Type B pancreatic cell (in vitro differentiated cells): ENCODE measurements around the gene OR6J1. TPM values are rescaled to one million over a fixed set of nuclear protein-coding genes. Genes with fewer than 3 reads are reported as not detected.

ENCODE experiments used
- DNase-seq: peaks from one replicate; pipeline ENCODE4 v3.0.0; 2021; ENCODE audit warnings: mixed read lengths; ENCODE audit not compliant: unreplicated experiment; ENCODE audit errors: extremely low spot score
- H3K27ac Mint-ChIP-seq: 2 replicates; pipeline ENCODE4 v1.8.0; 2021; ENCODE audit warnings: mild to moderate bottlenecking, mixed read lengths
- H3K27me3 Mint-ChIP-seq: 2 replicates; pipeline ENCODE4 v1.8.0; 2021; ENCODE audit warnings: mixed read lengths
- H3K36me3 Mint-ChIP-seq: 2 replicates; pipeline ENCODE4 v1.8.0; 2021; ENCODE audit warnings: mixed read lengths
- H3K4me1 Mint-ChIP-seq: one replicate; pipeline ENCODE4 v1.8.0; 2021; ENCODE audit warnings: mixed read lengths; ENCODE audit not compliant: unreplicated experiment
- H3K4me3 Mint-ChIP-seq: 2 replicates; pipeline ENCODE4 v1.8.0; 2021; ENCODE audit warnings: mild to moderate bottlenecking, mixed read lengths
- H3K9me3 Mint-ChIP-seq: 2 replicates; pipeline ENCODE4 v1.8.0; 2021; ENCODE audit warnings: mixed read lengths
- total RNA-seq: library from RNA; stranded (reverse); gene quantifications from 2 replicates; pipeline ENCODE4 v1.2.1, GENCODE V29; 2021; ENCODE audit warnings: low replicate concordance
- TF ChIP-seq, protein P1 (sequence below): fragments of 200-600 bp; sonication (generic); conservative IDR thresholded peaks from 2 replicates; pipeline ENCODE4 v1.5.0; 2021; ENCODE audit warnings: antibody characterized with exemption, mild to moderate bottlenecking

The OR6J1 gene
- total RNA-seq, 1 donor from 2014 or later = not detected

DNA sequence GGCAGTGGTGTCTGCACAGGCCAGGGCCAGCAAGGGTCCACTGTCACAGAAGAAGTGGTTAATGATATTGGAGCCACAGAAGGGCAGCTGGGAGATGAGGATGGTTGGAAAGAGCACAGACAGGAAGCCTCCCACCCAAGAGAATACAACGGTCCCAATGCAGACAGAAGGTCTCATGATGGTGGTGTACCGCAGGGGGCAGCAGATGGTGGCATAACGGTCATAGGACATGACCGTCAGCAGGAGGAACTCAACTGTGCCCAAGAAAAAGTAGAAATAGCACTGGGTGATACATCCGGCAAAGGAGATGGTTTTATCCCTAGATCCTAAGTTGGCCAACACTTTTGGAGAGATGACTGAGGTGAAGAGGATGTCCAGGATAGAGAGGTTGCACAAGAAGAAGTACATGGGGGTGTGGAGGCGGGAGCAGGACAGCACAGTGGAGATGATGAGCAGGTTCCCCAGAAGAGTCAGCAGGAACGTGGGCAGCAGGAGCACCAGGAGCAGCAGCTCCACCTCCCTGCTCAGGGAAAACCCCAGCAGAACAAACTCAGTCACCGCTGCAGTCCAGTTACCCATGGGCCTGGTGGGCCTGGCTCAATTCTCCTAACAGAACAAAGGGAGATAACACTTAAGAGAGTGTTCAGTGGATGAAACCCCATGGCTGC, 9.8 kb downstream of the OR6J1 start:
- DNase-seq = no peak
- no peaks in the 10 kb centered on the region for H3K4me1 Mint-ChIP-seq
- no peak overlapping the region for H3K4me3 Mint-ChIP-seq
- no peak overlapping the region for H3K27ac Mint-ChIP-seq
- TF ChIP-seq, protein P1, sequence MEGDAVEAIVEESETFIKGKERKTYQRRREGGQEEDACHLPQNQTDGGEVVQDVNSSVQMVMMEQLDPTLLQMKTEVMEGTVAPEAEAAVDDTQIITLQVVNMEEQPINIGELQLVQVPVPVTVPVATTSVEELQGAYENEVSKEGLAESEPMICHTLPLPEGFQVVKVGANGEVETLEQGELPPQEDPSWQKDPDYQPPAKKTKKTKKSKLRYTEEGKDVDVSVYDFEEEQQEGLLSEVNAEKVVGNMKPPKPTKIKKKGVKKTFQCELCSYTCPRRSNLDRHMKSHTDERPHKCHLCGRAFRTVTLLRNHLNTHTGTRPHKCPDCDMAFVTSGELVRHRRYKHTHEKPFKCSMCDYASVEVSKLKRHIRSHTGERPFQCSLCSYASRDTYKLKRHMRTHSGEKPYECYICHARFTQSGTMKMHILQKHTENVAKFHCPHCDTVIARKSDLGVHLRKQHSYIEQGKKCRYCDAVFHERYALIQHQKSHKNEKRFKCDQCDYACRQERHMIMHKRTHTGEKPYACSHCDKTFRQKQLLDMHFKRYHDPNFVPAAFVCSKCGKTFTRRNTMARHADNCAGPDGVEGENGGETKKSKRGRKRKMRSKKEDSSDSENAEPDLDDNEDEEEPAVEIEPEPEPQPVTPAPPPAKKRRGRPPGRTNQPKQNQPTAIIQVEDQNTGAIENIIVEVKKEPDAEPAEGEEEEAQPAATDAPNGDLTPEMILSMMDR = no peak
- H3K36me3 Mint-ChIP-seq = no peaks in the 10 kb centered on the region
- no peaks in the 10 kb centered on the region for H3K27me3 Mint-ChIP-seq
- H3K9me3 Mint-ChIP-seq = peaks cover 17% of the 10 kb centered on the region

DNA sequence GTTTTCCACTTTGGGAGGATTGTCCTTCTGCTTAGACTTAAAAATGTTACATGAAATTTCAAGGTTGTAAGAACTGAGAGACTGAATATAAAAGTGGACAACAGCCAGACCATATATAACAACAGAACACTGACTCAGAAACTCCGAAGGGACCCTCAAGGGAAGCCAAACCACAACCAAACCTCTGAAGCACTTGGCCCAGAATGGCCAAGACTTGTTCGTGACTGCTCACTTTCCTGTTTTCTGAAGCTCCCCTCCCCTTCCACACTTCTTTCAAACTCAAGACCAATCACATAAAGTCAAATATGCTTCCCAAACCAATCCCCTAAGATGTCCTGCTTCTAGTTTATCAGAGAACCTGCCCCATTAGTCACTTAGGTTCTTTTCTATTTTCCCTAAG, 13.7 kb downstream of the OR6J1 start:
- H3K4me3 Mint-ChIP-seq = no peak overlapping the region
- H3K36me3 Mint-ChIP-seq = no peaks in the 10 kb centered on the region
- H3K4me1 Mint-ChIP-seq = no peaks in the 10 kb centered on the region
- DNase-seq = no peak
- H3K27ac Mint-ChIP-seq = no peak overlapping the region
- H3K27me3 Mint-ChIP-seq = no peaks in the 10 kb centered on the region
- TF ChIP-seq, protein P1 = no peak
- H3K9me3 Mint-ChIP-seq = peaks cover 17% of the 10 kb centered on the region

DNA sequence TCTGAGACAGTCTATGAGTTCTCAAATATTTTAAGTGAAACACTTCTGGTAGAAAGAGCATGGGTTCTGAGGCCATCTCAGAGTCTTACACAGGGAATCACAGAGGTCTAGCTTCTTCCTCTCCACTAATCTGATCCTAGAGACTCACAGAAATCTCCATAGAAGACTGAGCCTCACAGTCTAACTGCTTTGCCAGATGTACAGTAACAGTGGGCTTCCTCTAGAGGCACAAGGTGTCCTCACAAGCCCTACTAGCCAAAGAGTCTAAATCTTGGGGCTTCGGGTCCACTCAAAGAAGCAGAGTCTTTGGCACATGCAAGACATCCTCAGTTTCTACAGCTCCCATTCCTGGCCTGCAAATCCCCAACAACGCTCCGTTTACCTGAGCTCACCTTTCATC, 14.1 kb downstream of the OR6J1 start:
- peaks cover 17% of the 10 kb centered on the region for H3K9me3 Mint-ChIP-seq
- H3K27me3 Mint-ChIP-seq = no peaks in the 10 kb centered on the region
- H3K4me1 Mint-ChIP-seq = no peaks in the 10 kb centered on the region
- no peaks in the 10 kb centered on the region for H3K36me3 Mint-ChIP-seq
- no peak for DNase-seq
- H3K4me3 Mint-ChIP-seq = no peak overlapping the region
- no peak overlapping the region for H3K27ac Mint-ChIP-seq
- TF ChIP-seq, protein P1 = no peak

DNA sequence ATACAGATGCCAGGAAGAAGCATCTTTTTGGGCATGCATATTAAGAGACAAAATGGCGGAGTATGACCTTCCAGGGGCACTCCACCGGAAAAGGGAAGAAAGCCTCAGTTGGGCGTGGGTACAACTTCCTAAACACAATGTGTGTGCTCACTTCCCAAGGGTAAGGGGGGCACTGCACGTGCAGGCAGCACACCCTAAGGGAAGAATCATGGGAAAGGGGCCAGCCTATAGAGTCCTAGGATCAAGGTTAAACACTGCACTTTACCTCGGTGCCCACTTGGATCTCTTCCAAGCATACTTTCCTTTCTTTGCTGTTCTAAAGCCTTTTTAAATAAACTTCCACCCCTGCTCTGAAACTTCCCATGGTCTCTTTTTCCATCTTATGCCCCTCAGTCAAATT, 14.8 kb downstream of the OR6J1 start:
- TF ChIP-seq, protein P1 = no peak
- Mint-ChIP-seq H3K9me3 (peaks cover 17% of the 10 kb centered on the region), H3K27ac (no peak overlapping the region), H3K27me3 (no peaks in the 10 kb centered on the region), H3K4me1 (no peaks in the 10 kb centered on the region), H3K4me3 (no peak overlapping the region), H3K36me3 (no peaks in the 10 kb centered on the region)
- no peak for DNase-seq

DNA sequence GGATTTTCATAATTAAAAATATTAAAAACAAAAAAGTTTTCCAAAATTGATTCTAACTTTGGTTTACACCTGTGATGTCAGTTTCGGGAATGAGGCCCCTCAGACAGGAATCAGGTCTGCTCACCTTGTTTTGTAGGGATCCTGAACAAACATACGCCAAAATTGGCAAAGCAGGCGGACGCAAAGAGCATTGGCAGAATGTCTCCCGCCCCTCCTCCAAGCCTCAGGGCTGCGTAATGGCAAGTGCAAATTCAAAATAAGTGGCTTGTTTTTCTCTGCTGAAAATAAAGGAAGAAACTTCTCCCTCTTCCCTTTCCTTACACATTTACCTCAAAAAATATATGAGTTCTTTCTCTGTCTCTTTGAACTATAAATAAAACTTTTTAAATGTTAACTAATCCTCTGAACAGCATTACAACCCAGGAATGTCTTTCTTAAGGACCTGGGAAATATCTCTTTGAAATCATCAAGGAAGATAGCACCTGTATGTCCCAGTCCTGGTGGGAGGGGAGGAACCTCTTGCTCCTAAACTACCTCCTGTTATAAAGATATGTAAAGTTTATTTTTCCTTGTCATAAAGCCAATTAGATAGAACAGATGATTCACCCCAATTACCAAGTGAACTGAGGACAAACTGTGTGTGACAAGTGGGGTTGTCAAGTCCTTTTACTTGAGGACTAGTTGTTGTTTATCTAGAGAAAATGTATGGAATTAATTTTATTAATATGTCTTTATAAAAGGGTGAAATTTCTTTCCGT, 16.5 kb downstream of the OR6J1 start:
- DNase-seq = no peak
- H3K27ac Mint-ChIP-seq = no peak overlapping the region
- TF ChIP-seq, protein P1 = no peak
- H3K9me3 Mint-ChIP-seq = peaks cover 17% of the 10 kb centered on the region
- no peaks in the 10 kb centered on the region for H3K4me1 Mint-ChIP-seq
- no peaks in the 10 kb centered on the region for H3K27me3 Mint-ChIP-seq
- no peak overlapping the region for H3K4me3 Mint-ChIP-seq
- H3K36me3 Mint-ChIP-seq = no peaks in the 10 kb centered on the region
